DMS153 (cell line): Measurements from ENCODE around the gene FLT3LG.

Source experiments
- DNase-seq: peaks from one replicate; lab custom pipeline; 2025; lab: John Stamatoyannopoulos, UW

The FLT3LG gene

GRCh38 chr19:49473868-49474541 lies at the start of gene FLT3LG:
Gene FLT3LG (plus strand): TSS chr19:49474215. CDS start chr19:49474640, 425 bp downstream.
- DNase-seq: no peak

DNA sequence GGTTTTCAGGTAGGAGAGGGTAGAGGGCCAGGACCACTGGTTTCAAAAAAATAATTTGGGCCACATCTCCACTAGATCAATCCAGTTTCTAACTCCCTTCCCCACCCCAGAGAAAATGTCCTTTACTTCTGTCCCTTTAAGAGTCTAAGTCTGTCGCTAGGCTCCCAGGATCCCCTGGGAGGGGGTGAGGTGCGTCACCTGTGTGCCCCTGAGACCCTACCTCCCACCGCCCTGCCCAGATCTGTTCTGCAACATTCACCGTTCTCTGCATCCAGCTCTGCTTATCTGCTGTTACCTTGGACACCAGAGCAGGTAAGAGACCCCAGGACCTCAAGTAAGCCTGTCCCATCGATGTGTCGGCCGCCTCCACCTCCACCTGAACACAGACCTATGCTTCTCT lies 48.8 kb upstream of the FLT3LG start, which contains the start of gene GFY:
GFY (plus strand) TSS at position 211 of the 400 bp plus-strand sequence. CDS start 1,043 bp downstream, outside the sequence.
- DNase-seq: no peak

DNA sequence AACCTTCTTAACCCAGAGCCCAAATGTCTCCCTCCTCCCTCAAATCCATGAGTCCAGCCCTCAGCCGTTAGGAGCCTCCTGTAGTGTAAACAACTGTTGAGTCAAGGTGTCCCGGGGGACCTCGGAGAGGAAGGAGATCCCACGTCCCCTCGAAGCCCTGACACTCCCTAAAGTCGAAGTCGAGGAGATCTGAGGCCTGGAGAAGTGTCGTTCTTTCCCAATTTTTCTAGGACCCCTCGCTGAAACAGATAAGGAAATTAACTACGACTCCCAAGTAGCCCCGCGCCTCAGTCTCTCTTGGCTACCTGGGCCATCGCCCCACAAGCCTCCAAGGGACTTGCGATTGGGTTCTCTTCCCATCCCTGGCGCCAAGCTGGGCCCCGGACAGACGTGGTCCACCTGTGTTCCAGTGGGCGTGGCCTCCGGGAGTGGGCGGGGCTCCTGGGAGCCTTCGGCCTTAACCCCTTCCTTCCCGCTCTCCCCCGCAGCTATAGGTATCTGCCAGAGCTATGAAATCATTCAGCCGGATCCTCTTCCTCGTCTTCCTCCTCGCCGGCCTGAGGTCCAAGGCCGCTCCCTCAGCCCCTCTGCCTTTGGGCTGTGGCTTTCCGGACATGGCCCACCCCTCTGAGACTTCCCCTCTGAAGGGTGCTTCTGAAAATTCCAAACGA lies 48.0 kb upstream of the FLT3LG start:
- peak; percentile 53 for DNase-seq

GRCh38 chr19:49427339-49427738 lies 46.7 kb upstream of the FLT3LG start:
- DNase-seq: no peak

DNA sequence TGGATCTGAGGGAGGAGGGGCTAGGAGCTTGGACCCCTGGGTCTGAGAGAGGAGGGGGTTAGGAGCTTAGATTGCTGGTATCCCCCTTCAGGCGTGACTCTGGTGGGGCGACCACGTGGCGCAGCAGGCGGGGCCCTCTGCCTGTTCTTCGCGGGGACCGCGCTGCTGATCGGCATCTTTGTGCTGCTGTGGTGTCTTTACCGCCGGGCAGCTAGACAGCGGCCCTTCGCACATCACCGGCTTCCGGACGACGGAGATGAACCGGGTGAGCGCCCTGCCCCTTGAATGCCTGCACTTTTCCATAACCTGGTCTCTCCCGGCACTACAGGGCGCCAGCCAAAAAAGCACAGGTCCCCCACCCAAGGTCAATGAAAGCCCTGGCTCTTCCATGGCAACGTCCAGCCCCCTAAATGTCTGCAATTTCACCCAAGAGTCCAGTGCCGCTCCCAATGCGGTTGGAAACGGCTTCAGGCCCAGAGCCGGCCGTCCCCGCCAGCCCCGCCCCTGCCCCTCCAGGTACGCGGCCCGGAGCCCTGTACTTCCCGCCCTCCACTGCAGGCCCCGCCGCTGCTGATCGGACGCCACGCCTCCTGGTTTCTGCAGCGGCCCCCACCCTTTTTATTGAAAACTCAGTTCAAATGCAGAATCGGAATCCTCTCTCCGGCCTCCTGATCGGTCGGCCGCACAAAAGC lies 46.0 kb upstream of the FLT3LG start:
- no peak for DNase-seq

DNA sequence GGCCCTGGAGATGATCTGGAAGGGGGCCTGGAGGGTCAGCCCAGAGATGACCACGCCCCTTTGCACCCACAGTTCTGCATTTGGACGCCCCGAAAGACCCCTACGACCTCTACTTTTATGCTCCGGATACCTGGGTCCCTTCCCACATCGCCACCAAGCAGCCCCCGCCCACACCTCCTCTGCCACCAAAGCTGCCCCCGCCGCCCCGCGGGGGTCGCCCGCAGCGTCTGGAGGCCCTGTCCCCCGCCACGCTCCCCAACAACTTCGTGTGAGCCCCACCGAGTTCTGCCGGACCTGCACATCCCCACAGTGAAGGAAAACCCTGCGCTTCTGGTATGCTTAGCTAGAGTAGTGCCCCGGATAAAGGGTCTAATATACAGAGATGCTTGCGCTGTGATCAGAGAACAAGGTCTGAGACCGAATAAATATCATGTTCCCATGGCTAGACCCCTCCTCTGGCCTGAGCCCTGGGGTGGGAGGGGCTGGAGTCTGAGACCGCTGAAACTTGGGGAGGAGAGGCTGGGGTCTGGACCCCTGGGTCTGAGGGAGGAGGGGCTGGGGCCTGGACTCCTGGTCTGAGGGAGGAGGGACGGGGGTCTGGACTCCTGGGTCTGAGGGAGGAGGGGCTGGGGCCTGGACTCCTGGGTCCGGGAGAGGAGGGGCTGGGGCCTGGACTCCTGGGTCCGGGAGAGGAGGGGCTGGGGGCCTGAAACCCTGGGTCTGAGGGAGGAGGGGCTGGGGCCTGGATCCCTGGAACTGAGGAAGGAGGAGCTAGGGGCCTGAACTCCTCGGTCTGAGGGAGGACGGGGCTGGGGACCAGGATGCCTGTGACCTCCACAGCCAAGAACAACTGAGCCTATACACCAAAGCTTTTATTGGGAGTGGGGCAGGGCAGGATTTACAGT lies 45.2 kb upstream of the FLT3LG start:
- no peak for DNase-seq

DNA sequence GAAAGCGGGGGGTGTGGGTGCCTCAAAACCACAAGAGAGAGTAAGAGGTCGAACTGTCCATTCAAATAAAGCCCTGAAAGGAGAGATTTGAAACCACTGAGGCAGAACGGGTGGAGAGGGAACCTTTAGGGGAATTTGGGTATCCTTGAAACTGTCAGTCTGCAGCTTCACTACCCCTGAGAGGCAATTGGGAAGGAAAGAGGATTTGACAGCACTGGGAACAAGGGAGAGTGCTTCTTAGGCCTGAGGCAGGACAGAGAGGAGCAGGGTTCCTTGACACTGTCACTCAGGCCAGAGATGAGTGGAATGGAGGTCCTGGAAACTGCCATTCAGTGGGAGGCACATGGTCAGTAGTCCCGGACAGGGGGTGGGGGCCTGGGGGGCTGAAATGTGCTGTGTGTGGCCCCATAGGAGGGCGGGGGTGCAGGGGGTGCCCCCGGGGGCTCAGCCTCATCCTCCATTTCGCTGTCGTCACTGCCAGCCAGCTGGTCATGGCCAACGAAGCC lies 43.8 kb upstream of the FLT3LG start:
- no peak for DNase-seq

- DNase-seq: no peak
Measured at GRCh38 chr19:49430678-49431329, 43.2 kb upstream of the FLT3LG start.

DNA sequence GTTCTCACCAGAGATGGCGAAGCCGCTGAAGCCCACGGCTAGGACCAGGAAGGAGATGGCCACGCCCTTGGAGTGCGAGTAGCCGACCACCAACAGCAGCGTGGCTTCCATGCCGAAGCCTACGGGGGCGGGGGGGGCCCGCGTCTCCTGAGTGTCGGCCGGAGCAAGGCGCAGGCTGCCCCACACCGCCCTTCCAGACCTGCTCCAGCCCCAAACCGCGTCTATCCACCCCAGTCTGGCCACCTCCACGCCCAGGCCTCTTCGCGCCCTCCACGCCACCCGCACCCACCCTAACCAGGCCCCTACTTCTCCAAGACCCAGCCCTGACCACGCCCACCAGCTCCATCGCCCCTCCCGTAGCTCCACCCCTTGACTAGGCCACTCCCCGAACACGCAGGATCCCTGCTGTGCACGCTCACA lies 42.7 kb upstream of the FLT3LG start:
- DNase-seq: no peak

DNA sequence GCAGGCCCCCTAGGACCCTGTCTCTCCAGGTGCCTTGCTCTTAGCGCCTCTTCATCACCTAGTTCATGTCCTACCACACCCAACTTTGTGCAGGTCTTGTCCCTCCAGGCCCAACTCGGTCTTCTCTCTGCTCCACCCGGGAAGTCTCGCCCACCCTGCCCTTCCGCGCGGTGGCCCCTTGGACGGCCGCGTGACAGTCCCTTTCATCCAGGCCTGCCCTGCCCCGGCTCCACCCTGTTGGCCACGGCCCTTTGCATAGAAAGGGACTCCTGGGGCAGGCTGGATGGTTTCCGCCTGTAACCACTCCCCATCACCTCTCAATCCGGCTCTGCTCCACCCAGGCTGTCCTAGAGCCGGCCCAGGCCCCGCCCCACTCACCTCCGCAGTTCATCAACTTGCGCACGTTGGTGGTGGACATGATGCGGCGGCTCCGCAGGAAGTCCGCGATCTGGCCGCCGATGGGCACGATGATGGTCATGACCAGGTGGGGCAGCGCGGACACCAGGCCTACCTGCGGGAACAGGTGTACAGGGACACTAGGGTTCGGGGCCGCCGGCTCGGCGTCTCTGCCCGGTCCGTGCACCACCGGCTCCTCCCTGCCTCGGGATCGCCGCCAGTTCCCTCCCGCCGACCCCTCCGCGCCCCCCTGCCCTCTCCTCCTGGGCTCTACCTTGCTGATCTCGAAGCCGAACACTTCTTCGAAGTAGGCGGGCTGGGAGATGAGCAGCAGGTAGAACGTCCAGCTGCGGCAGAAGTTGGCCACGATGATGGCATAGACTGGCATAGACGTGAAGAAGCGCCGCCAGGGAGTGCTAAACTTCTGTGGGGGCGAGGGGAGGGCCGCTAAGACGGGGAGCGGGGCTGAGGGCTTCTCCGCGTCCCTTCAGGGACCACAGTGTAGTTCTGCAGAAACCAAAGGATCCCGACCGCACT lies 41.6 kb upstream of the FLT3LG start:
- DNase-seq: peak; percentile 44

DNA sequence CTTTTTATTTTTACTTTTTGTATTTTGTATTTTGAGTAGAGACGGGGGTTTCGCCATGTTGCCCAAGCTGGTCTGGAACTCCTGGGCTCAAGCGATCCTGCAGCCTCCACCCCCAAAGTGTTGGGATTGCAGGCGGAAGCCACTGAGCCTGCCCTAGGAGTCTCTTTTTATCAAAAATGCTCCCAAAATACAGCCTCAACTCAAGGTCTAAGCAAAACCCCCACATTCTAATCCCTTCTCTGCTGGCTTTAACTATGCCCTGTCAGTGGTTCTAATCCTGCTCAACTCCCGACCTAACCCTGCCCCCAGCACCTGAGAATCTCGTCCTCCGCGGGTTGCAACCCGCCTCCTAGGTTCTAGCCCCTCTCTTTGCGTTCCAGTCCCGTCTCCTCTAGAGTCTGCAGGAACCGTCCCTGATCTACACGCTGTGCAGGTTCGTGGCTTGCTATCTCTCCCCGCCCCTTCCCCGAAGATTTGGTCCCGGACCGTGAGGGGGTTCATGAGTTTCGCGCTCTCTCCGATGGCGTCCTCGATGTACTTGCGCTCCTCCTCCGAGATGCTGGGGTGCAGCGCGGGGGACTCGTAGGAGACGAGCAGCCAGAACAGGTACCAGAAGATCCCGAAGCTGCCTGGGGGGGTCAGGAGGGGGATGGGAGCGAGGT lies 40.6 kb upstream of the FLT3LG start:
- no peak for DNase-seq

GRCh38 chr19:49434907-49435583 lies 39.0 kb upstream of the FLT3LG start:
- no peak for DNase-seq

DNA sequence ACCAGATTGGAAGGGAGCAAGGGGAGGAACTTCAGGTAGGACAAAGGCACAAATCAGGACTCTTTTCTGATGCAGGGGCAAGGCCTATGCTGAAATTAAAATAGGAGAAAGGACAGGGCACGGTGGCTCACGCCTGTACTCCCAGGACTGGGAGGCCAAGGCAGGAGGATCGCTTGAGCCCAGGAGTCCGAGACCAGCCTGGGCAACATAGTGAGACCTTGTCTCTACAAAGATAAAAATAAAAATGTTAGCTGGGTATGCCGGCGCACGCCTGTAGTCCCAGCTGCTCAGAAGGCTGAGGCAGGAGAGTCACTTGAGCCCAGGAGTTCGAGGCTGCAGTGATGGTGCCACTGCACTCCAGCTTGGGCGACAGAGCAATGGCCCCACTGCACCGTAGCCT lies 38.3 kb upstream of the FLT3LG start:
- no peak for DNase-seq

- DNase-seq: peak; percentile 51
Measured at GRCh38 chr19:49436381-49437017, 37.5 kb upstream of the FLT3LG start.

- DNase-seq: no peak
Measured at GRCh38 chr19:49437231-49437630, 36.8 kb upstream of the FLT3LG start.

DNA sequence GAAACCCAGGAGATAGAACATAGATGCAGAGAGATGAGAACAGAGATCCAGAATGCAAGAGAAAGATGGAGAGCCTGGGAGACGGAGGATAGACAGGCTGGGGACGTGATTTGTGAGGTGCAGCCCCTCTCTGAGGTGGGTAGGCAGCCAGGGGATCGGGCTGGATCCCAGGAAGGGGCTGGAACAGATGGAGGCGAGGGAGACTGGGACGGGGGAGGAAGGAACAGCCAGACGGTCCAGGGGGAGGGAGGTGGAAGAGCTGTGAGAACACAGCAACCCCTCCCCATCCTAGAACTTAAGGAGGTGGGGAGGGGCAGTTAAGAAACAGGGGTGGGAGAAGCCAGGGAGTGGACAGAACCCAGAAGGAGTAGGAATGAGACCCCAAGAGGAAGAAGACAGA lies 35.8 kb upstream of the FLT3LG start:
- no peak for DNase-seq

- no peak for DNase-seq
Measured at GRCh38 chr19:49439836-49440235, 34.2 kb upstream of the FLT3LG start.

DNA sequence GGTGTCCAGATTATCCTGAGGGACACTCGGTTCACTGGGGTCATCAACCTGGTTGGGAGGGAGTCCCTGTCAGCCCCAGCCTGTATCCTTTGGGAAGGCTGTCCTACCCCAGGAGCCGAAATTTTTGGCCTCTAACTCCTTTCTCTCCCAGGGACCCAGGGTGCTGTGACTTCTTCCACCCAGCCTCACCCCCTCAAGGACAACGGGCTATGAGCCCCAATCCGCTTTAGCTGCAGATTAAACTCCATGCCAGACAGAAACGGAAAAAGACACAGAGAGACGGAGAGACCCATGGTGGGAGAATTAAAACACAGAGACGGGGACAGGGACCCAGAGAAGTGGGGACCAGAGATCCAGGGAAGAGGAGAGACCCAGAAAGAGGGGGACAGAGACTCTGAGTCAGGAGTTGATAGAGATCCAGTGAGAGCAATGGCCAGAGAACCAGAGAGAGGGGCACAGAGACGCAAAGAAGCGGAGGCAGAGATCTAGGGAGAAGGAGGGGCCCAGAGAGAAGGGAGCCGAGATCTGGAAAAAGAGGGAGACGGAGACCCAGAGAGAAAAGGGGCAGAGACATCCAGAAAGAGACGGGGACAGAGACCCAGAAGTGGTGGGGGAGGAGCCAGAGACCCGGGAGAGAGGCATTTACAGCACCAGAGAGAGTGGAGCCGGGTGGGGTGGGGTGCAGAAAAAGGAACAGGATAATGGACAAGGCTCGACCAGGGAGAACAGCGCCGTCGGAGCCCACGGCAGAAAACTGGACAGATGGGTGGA lies 33.4 kb upstream of the FLT3LG start:
- DNase-seq: no peak
